GM21529 (cell line): ENCODE measurements around the gene TCERG1L.

Source experiments
- ATAC-seq: cut with Tn5 transposase; IDR thresholded peaks from one replicate; pipeline ENCODE4 v1.9.1; 2021; ENCODE audit not compliant: unreplicated experiment

Gene TCERG1L

DNA sequence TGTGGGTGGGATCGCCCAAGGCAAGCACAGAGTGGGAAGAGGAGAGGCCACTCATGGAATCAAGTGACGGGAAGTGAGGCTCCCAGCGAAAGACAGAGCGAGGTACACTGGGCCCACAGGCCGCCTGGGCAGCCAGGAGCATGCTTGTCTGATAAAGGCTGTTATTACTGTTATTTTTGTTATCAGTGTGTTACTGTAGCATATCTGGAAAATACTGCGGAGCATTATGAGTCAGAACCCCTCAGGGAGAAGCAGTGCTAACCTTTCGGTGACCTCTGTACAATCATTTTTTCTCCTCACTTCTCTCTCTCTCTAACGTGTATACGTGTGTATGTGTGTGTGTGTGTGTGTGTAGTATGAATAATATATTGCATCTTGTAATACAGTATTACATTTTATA is 3.8 kb upstream of the TCERG1L start:
- peak; percentile 35 for ATAC-seq

DNA sequence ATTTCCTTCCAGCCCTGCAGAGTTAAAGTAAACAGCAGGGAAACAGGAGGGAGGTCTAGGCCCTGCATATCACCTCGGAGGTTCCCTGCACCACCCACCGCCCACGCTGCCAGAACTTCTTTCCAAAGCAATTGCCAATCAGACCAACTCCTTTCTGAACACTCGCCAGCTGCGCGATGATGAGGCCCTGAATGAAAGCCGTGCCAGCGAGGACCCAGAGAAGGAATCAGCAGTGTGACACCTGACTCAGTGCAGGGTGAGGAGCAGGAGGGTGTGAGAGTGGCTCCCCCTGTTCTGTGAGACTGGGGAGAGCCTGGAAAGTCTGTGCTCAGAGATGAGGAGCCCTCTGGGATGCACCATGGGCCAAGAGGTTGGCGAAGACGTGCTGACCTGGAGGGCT is 3.3 kb upstream of the TCERG1L start:
- no peak for ATAC-seq

DNA sequence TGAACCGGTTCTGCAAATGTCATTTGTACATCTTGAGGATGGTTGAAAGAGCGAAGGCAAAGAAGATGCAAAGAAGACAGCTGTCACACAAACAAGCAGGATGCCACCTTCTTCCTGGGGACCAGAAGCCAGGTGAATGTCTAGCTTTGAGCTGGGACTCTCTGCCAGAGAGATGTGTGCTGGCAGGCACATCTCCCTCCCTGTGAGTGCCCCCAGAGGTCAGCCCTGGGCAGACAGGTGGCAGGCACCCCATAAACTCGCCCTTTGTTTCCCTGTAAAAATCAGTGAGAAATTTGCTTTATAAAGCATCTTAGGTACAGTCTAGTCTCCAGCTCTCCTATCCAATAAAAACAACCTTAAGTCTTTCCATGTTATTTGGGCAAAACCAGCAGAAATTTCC is 2.6 kb upstream of the TCERG1L start:
- ATAC-seq = no peak

DNA sequence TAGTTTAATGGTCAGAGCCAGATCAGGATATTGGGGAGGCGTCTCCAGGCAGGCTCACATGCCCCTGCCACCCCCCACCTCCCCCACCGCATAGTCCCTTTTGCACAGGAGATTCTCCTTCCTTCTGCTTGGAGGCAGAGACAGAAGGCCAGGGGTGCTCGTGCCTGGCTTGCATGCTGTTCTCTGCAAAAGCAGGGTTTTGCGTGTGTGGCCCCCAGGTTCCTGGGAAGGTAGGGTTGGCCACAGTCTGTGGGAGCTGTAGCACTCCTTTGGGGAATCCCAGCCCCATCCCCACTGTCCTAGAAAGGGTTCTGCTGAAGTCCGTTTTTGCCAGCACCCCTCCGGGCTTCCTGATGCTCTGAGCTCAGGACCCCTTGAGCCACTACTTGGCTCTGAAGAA is 1.9 kb upstream of the TCERG1L start:
- no peak for ATAC-seq

DNA sequence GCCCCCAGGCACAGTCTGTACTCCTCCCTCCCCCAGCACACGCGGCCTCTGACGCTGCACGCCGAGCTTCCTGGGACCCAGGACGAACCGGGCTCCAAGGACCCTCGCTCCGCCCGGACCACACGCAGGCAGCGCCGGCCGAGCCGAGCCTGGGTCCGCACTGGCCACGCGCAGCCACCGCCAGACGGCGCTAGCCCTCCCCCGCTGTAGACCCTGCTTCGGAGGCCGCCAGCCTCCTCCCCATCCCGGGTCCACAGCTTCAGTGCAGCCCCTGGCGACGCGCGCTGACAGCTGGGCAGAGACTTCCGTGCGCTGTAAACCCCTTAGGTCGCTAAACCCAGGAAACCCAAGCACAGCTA is 936 bp upstream of the TCERG1L start:
- ATAC-seq = peak; percentile 52

DNA sequence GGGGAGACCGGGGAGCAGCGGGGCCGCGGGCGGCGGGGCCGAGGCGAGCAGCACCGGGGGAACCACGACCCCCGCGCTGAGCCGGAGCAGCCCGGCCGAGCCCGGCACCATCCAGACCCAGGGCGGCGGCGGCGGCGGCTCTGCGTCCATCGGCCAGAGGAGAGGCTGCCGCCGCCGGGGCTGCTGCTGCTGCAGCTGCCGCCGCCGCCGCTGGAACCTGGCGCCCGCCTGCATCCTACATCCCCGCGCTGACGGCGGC is 190 bp downstream of the TCERG1L start:
- ATAC-seq = no peak

DNA sequence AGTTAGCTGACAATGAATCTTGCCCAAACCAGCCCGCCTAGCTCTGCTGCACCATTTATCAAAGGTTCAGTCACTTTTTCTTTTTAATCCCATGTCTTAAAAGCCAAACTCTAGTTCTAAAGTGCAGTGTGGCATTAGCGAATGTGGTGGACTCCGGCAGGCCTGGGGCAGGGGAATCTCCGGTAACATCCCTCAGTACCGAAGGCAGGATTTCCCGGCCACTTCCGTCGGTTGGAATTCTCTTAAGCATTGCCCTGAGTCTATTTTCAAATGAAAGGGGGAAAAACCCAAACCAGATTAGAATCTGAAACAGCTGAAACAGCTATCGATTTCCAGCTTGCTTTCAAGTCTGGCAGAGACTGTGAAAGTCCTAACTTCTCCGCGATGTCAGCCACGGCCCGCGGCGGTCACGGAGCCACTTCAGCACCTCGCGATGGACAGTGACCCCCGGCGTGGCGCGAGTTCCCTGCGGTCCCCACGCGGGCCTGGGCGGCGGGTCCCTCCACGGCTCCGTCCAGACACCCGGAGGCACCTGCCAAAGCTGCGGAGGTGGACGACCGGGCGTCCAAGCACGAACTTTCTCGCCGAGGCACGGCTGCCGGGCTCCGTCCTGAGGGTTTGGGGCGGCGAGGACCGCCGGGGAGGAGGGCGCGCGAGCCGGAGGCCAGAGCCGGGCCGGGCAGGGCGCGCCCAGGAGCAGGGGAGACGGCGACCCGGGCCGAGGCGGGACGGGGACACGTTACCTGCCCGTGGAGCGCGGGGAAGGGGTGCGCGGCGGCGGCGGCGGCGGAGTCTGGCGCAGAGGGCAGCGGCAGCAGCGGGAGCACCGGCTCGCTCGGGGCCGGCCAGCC is 745 bp downstream of the TCERG1L start:
- peak; percentile 8 for ATAC-seq

DNA sequence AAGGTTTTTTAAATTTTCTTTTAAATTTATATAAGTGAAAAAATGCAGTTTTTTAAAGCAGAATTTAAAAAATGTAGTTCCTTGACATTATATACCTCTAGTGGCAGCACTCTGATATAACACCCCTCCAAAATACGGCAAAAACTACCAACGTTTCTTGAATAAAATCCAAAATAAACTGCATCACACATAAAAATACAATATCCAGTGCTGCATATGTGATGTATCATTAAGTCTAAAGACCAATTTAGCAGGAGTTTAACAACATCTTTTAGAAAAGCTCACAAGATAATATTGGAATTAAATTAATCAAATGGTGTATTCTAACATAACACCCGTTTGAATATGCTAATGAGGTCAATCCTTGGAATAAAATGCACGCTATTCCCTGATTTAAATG is 1.4 kb downstream of the TCERG1L start:
- ATAC-seq = no peak

DNA sequence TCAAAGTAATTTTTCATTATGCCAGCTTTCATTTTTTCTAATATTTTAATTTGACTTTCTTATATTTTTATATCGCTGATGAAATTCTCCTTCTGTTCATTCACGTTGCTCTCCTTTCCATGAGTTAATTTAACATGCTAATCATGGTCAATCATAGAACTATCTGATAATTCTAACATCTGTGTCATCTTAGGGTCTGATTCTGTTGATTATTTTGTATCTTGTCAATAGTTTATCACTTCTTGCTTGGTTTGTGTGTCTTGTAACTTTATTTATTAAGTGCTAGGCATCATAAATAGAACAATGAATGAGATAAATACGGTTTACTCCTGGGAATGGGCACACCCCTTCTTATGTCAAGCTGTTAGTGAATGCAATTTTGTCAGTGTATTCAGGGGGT is 11.0 kb downstream of the TCERG1L start:
- ATAC-seq = no peak

DNA sequence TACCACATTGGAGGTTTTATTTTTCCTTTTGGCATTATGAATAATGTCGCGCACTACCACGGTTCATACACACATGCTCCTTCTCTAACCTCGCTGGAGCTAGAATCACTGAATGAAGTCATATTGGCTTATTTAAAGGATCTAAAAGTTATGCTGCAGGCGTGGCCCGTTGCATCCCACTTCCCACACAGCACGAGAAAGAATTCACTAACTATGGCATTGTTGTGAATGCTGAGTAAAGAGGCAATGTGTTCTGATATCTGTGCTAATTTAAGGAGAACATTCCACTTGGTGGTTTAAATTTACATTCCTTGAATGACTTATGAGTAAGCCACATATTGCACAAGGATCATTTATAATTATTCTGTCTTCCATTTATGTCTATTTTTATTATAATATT is 20.7 kb downstream of the TCERG1L start:
- ATAC-seq = no peak

DNA sequence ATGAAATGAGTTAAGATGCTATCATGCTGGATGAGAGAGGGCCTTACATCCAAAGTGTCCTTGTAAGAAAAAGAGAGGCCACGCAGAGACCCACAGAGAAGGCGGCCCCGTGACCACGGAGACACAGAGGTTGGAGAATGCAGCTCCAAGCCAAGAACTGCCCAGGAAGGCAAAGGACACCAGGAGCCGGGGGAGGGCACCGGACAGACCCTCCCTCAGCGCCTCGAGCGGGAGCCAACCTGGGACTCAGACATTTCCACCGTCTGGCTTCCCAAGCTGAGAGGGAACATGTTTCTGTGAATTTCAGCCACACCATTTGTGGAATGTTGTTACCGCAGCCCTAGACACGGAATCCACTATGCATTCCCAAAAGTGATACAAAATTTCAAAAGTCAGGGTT is 22.9 kb downstream of the TCERG1L start:
- ATAC-seq = no peak

DNA sequence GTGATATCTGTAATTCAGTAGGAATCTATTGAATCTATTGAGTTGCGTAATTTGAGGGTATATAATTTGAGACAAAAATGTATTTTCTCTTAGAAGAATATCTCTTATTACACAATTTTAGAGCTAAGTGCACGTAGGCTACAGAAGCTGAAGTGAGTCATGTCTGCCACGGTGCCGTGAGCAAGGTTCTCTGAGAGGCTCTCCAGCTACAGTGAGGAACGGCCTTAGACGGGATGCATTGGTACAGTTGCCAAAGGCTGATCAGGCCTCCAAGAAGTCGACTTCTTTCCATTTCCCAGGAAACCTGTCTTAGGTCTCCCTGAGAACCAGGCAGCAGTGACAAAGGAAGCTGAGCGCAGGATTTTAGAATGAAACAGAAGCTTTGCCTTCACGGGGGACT is 28.6 kb downstream of the TCERG1L start:
- ATAC-seq = no peak

DNA sequence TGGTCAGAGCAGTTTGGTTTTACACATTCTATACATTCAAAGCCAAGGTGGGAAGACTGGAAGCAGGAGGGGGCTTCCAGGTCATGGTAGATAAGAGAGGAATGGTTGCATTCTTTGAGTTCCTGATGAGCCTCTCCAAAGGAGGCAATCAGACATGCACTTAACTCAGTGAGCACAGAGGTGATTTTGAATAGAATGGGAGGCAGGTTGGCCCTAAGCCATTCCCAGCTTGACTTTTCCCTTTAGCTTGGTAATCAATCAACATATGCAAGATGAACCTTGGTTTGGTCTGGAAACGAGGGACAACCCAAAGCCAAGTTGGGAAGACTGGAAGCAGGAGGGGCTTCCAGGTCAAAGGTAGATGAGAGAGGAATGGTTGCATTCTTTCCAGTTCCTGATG is 31.4 kb downstream of the TCERG1L start:
- ATAC-seq = no peak

DNA sequence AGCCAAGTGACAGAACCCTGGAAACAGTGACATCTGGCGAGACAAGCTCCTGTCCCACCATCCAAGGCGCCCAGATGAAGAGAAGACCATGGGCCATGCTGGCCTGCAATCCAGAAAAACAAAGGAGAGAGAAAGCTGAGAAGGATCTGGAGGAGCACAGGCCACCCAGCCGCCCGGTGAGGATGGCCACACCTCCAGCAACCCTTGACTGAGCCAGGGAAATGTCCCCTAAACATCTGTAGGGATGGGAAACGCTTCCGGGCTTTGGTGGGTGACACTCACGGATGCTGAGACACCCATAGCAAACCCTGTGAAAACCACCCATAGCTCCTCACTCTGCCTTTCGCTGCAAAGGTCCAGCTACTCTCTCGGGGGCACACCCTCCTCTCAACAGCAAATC is 32.0 kb downstream of the TCERG1L start:
- ATAC-seq = no peak

DNA sequence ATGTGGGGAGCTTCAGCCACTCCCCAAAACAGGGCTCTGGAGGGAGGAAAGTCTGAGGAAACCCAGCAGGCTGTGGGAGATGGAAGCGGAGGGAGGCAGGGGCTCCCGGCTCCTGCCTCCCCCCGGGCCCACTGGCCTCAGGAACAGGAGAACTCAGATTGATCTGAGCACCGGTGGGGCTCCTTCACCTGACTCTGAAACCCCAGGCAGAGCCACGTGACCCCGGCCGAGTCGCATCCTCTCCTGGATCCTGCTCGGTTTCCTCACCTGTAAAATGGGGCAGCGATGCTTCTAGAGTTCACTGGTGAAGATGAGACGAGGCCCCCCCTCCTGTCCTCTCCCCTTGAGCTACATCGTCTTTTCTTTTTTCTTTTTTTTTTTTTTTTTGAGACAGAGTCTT is 33.6 kb downstream of the TCERG1L start:
- no peak for ATAC-seq

DNA sequence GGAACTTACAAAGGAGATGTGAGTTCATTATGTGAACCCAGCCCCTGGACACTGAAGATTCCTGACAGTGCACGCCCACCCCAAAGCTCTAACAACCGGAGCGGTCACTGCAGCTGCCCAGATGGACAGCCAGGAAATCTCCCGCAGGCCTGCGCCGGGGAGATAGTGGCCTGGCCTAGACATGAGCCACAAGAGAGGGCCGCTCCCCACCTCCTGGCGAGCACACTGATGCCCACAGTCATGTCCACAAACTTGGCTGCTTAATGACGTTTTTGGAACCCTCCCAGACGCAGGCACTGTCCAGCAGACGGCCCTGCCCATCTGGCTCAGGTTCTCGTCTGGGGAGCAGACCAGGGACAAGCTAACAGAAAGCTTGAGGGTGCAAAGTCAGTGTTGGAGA is 34.2 kb downstream of the TCERG1L start:
- no peak for ATAC-seq

DNA sequence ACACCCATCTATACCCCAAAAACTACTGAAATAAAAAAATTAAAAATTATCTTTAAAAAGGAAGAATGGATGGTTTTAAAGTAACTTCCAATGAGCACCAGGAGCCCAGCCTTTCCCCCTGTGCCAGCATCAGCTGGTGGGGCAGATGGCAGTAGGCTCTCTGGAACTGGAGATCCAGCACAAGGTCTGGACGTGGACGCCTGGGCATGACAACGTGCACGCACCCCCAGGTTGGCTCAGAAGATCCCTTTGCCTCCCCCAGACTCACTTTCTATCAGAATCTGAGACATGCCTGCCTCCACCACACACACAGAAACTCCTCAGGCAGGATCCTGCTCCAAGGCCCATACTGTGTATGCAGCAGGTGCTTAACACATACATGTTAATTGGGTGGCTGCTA is 35.8 kb downstream of the TCERG1L start:
- no peak for ATAC-seq

DNA sequence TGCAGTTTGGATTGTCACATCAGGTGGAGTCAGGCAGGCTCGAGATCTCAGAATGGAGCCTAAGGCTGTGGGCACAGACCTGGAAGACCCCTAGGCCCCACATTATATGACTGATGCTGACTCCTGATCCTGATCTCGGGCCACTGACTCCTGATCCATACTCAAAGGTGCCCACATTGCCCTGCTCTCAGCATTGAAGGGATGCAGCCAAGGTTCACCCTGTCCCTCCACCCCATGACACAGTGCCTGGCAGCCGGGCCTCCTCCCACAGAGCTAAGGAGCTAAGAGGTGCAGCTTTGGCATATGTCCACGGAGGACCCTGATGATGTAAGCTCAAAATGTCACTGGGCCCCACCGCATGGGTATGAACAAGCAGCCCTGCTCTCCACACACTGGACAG is 36.6 kb downstream of the TCERG1L start:
- ATAC-seq = no peak

DNA sequence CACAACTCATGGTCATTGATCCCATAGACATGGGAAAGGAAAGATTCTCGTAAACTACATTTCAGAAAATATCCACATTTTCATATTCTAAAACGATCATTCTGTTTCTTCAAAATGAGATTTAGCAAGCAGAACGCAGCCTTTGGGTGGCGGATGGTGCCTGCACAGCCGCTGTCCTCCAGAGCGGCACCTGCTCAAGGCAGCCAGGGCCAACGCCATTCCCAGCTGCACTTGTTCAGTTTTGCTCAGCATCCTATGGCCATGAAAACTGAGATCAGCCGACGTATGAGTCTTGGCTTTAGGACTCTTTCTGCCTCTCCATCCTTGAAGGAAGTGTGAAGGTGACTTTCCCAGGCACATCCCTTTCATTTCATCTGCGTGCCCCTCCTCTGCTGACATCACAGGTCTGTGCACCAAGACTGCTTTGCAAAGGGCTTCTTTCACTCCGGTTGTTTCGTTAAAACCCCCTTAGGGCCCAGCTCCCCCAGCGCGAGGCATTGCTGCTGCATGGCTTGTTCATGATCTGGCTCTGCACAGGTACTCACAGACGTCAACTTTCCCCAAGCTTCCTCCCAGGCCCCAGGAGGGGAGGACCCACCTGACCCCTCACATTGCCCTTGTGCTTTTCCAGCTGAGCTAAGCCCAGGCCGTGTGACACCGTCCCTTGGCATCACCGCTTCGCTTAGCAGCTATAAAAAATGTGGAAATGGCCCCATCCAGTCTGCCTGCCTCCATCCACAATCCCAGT is 37.2 kb downstream of the TCERG1L start:
- no peak for ATAC-seq

DNA sequence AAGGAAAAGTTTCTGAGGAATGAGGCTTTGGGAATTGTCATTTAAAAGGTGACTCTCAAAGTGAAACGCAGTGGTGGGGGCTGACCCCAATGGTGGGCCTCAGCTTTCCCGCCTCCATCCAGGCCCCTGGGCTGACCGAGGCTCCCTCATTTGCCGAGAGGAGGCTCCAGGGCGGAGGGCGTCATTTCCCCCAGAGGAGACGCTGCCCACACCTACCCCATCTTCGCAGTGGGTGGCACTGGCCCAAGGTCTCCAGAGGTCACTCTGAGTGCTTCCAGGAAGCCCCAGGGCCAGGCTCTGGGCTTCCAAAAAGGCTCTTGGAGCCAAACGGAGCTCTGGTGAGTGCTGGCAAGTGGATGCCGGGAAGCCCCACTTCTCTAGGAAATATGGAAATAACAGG is 38.0 kb downstream of the TCERG1L start:
- ATAC-seq = no peak

DNA sequence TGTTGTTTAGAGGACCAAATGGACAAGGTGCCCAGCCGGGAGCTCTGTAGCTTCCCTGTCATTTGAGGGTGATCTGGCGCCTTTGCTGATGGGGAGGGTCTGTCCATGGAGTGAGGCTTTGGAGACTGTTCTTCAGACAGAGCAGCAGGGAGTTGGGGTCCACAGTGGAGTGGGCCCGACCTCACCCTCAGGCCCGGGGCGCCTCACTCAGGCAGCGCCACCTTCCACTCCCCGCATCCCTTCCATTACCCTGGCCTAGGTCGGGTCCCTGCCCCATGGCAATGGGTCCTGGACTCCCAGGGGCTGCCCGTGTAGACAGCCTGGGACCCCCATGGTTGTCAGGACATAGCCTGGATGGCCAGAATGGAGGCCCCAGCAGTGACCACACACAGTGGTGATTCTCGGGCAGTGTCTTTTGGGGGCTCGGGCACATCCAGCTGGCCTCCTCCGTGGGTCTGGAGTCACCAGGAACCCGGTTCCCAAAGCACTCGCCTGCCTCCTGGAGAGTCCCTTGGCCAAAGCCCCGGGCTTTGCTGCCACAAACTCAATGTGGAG is 38.5 kb downstream of the TCERG1L start:
- no peak for ATAC-seq

DNA sequence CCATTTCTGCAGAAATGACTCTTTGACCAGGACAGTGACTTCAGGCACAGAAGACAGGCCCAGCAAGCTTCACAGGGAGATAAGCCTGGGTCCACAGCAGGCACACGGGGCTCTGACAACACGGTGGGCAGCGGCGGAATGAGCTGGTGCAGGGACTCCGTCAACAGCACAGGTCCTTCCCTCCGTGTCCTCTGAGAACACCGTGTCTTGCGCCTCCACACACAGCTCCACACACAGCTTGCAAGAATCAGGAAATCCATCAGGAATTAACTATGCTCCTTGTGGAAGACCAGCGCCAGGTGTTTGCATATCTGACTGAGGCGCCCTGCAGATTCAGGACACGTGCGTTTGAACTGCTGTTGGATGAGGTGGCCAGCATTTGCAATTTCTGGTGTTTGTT is 39.6 kb downstream of the TCERG1L start:
- ATAC-seq = no peak
